BLaER1 (cell line): ENCODE data around the gene FTO.

Experiments
- H3K27ac ChIP-seq: shearing (Covaris generic); formaldehyde crosslinking; 2 replicates; pipeline ENCODE4 v1.8.1; 2022
- H3K27me3 ChIP-seq: shearing (Covaris generic); formaldehyde crosslinking; 2 replicates; pipeline ENCODE4 v1.8.1; 2022
- H3K36me3 ChIP-seq: shearing (Covaris generic); formaldehyde crosslinking; 2 replicates; pipeline ENCODE4 v1.8.1; 2022
- H3K4me1 ChIP-seq: shearing (Covaris generic); formaldehyde crosslinking; 2 replicates; pipeline ENCODE4 v1.8.1; 2022
- H3K4me2 ChIP-seq: shearing (Covaris generic); formaldehyde crosslinking; 2 replicates; pipeline ENCODE4 v1.8.1; 2022
- H3K4me3 ChIP-seq: shearing (Covaris generic); formaldehyde crosslinking; 2 replicates; pipeline ENCODE4 v1.8.1; 2022
- H3K9ac ChIP-seq: shearing (Covaris generic); formaldehyde crosslinking; 2 replicates; pipeline ENCODE4 v1.8.1; 2022
- H3K9me3 ChIP-seq: shearing (Covaris generic); formaldehyde crosslinking; 2 replicates; pipeline ENCODE4 v1.8.1; 2022
- H4K20me1 ChIP-seq: shearing (Covaris generic); formaldehyde crosslinking; 2 replicates; pipeline ENCODE4 v1.8.1; 2022
- Cebpa-rat ChIP-seq: shearing (Covaris generic); IDR thresholded peaks from 2 replicates; pipeline ENCODE4 v1.8.1; 2022

The FTO gene

DNA sequence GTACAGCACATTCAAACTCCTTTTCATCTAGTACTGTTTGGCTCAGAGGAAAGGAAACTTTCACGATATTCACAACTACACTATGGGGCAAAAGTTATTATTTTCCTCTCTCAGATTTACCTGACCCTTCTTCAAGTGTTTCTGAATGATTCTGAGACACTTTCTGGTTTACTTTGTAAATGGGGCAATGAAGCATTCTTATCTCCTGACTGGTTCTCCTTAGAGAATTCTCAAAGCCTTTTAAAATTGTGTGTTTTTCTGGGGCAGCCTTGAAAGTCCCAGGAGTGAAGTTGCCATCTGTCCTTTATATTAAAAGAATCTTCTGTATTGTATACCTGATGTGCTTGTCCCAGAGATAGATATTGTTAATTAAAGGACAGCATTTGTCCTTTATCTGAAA is 264.9 kb downstream of the FTO start:
- Histone ChIP-seq H3K36me3 (no peaks in the 10 kb centered on the region), H3K9me3 (no peaks in the 10 kb centered on the region), H3K4me1 (peaks cover 14% of the 10 kb centered on the region), H4K20me1 (no peaks in the 10 kb centered on the region), H3K27ac (no peak overlapping the region), H3K27me3 (no peaks in the 10 kb centered on the region), H3K4me2 (no peak overlapping the region), H3K9ac (no peak overlapping the region), H3K4me3 (no peak overlapping the region)
- TF ChIP-seq Cebpa-rat, result no peak

DNA sequence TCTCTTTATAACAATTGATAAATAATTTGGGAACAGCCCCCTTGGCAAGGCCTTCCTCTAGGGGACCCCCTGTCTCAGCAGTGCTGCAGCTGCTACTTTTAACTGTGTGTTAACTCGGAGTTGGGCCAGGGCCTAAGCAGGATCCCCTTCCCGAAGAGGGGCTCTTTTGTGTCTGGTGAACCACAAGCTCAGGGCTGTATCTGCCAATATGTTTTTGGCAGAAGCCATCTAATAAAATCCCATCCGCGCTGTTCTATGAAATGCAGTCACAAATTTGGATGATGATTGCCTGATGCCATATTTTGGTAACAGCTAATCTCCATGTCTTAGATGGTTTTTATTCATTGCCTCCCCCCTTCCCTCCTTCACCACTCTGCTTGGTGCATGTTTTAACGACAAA is 267.7 kb downstream of the FTO start:
- H4K20me1 ChIP-seq, result no peaks in the 10 kb centered on the region

DNA sequence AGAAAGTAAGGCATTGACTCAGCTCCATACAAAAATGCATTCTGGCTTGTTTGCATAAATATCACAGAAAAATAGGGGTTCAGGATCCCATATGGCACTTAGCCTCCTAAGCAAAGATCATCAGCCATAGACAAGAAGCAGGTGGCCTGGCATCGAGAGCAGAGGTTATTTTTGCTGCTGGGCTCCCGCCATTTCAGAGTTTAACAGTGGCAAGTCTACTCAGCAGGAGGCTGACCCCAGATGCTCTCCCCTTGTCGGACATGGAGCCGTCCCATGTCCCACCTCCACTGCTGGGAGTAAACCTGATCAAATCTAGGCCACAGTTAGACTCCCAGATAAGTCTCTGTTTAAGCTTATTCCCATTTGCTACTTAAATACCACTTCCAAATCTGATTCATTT is 269.1 kb downstream of the FTO start:
- H3K4me3 ChIP-seq, result no peak overlapping the region
- H3K27ac ChIP-seq, result no peak overlapping the region
- H3K27me3 ChIP-seq, result no peaks in the 10 kb centered on the region
- H4K20me1 ChIP-seq, result no peaks in the 10 kb centered on the region
- H3K4me1 ChIP-seq, result peaks cover 14% of the 10 kb centered on the region
- H3K9ac ChIP-seq, result no peak overlapping the region
- H3K4me2 ChIP-seq, result no peak overlapping the region
- no peaks in the 10 kb centered on the region for H3K36me3 ChIP-seq
- no peaks in the 10 kb centered on the region for H3K9me3 ChIP-seq
- TF ChIP-seq Cebpa-rat, result no peak

More for the DNA sequence above, 267.7 kb downstream of the FTO start:
- Histone ChIP-seq H3K9me3 (no peaks in the 10 kb centered on the region), H3K4me1 (peaks cover 14% of the 10 kb centered on the region), H3K4me3 (no peak overlapping the region), H3K4me2 (no peak overlapping the region), H3K27me3 (no peaks in the 10 kb centered on the region), H3K36me3 (no peaks in the 10 kb centered on the region), H3K27ac (no peak overlapping the region), H3K9ac (no peak overlapping the region)
- no peak for TF ChIP-seq Cebpa-rat

GRCh38 chr16:53974484-53975080 is 270.6 kb downstream of the FTO start:
- no peaks in the 10 kb centered on the region for H3K27me3 ChIP-seq
- TF ChIP-seq Cebpa-rat, result peak; percentile 15; the same call in 1 of the 2 replicates
- H3K36me3 ChIP-seq, result no peaks in the 10 kb centered on the region
- no peak overlapping the region for H3K4me3 ChIP-seq
- H3K9me3 ChIP-seq, result no peaks in the 10 kb centered on the region
- H3K4me2 ChIP-seq, result no peak overlapping the region
- no peaks in the 10 kb centered on the region for H4K20me1 ChIP-seq
- H3K9ac ChIP-seq, result no peak overlapping the region
- H3K27ac ChIP-seq, result no peak overlapping the region
- 0 out of 2 replicates have a peak, but pooled peaks cover under 1% of the 10 kb centered on the region for H3K4me1 ChIP-seq

- H3K4me2 ChIP-seq, result no peak overlapping the region
- H3K9ac ChIP-seq, result no peak overlapping the region
- no peaks in the 10 kb centered on the region for H3K27me3 ChIP-seq
- no peak for TF ChIP-seq Cebpa-rat
- H3K36me3 ChIP-seq, result no peaks in the 10 kb centered on the region
- H3K4me3 ChIP-seq, result no peak overlapping the region
- no peak overlapping the region for H3K27ac ChIP-seq
- H3K4me1 ChIP-seq, result no peaks in the 10 kb centered on the region
- H3K9me3 ChIP-seq, result peaks cover 6% of the 10 kb centered on the region; the same call in 1 of the 2 replicates
- no peaks in the 10 kb centered on the region for H4K20me1 ChIP-seq
These were observed 276.7 kb downstream of the FTO start for GRCh38 chr16:53980675-53981074.

- Histone ChIP-seq H3K9ac (no peak overlapping the region), H3K36me3 (no peaks in the 10 kb centered on the region), H3K27me3 (no peaks in the 10 kb centered on the region), H3K4me3 (no peak overlapping the region), H3K4me1 (no peaks in the 10 kb centered on the region), H3K27ac (no peak overlapping the region), H4K20me1 (no peaks in the 10 kb centered on the region), H3K4me2 (no peak overlapping the region), H3K9me3 (peaks cover 6% of the 10 kb centered on the region; the same call in 1 of the 2 replicates)
- no peak for TF ChIP-seq Cebpa-rat
These were observed 278.7 kb downstream of the FTO start for GRCh38 chr16:53982631-53983042.

DNA sequence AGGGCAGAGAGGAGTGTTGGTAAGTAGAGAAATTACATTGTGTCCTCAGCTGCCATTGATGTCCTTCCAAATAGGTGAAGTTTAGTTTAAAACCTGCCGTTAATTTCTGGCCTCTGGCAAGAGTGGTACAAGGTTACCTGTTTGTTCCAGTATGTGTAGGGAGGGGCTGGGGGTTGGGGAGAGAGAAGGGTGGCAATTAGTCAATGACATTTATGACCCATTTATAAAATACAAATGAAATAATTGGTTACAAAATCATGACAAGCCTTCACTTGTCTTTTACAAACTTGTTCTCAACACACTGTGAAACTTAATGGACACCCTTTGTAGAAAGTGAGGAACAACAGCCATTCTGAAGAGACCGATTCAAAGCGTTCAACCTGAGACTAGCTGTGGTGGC is 281.0 kb downstream of the FTO start:
- Histone ChIP-seq H3K36me3 (no peaks in the 10 kb centered on the region), H3K4me1 (no peaks in the 10 kb centered on the region), H3K4me3 (no peak overlapping the region), H3K27ac (no peak overlapping the region), H3K9ac (no peak overlapping the region), H3K4me2 (no peak overlapping the region), H3K27me3 (no peaks in the 10 kb centered on the region), H4K20me1 (no peaks in the 10 kb centered on the region), H3K9me3 (peaks cover 6% of the 10 kb centered on the region; the same call in 1 of the 2 replicates)
- no peak for TF ChIP-seq Cebpa-rat

DNA sequence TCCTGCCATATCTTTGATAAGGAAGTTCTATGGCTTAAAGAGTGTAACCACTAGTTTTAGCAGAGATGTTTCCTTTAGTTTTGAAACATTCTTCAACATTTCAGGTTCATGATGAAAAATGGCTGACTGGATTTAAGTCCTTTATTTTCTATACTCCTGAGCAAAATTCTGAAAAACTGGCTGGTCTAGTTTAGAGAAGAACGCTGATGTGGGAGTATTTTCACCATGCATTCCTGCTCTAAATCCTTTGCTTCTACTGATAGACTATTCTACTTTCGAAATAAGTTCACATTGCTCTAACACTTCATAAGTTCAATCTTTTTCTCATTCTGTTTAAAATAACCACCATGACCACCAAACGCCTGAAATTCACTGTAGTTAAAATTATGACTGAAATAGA is 281.9 kb downstream of the FTO start:
- Histone ChIP-seq H4K20me1 (no peaks in the 10 kb centered on the region), H3K9me3 (peaks cover 6% of the 10 kb centered on the region; the same call in 1 of the 2 replicates), H3K4me3 (no peak overlapping the region), H3K9ac (no peak overlapping the region), H3K4me1 (no peaks in the 10 kb centered on the region), H3K27me3 (no peaks in the 10 kb centered on the region), H3K36me3 (no peaks in the 10 kb centered on the region), H3K27ac (no peak overlapping the region), H3K4me2 (no peak overlapping the region)
- TF ChIP-seq Cebpa-rat, result no peak

DNA sequence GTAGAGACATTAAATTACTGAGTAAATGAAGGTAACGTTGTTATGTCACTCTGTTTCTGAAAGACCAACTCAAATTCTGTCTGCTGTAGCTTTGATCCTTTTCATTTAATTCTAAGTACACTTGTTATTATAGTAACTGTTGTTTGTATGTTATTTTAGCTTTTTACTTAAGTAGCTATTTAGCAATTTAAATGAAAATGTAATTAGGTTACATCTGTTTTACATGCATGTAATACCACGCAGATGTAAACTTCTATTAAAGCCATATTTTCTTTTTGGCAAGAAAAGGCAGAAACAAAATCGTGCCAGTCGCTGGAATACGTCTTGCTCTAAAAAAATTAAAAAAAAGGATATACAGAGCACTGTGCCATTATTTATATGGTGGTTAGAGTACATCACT is 282.8 kb downstream of the FTO start:
- no peak for TF ChIP-seq Cebpa-rat
- no peaks in the 10 kb centered on the region for H3K36me3 ChIP-seq
- H3K9ac ChIP-seq, result no peak overlapping the region
- no peaks in the 10 kb centered on the region for H3K9me3 ChIP-seq
- no peaks in the 10 kb centered on the region for H4K20me1 ChIP-seq
- no peak overlapping the region for H3K4me3 ChIP-seq
- no peaks in the 10 kb centered on the region for H3K27me3 ChIP-seq
- no peak overlapping the region for H3K4me2 ChIP-seq
- H3K27ac ChIP-seq, result no peak overlapping the region
- peaks cover 5% of the 10 kb centered on the region for H3K4me1 ChIP-seq

DNA sequence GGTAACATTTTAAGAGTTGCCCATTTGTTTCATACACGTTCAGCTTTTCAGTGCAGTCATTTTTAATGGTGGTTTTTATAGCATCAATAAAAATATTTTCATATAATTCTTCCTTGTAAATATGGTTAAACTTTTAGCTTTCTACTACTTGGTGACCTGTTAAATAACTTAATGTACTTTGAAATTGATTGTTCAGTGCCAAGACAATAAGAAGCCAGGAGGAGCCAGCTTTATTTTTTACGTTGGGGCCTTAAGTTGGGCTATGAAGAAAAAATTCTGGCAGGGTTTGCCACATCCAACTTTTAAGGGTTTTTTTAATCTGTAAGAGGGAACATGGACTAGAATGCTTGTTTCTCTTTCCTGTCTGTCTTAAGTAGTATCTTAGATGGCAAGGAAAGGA is 284.2 kb downstream of the FTO start:
- Histone ChIP-seq H3K36me3 (no peaks in the 10 kb centered on the region), H3K4me1 (peaks cover 10% of the 10 kb centered on the region), H3K9ac (no peak overlapping the region), H3K27me3 (no peaks in the 10 kb centered on the region), H4K20me1 (no peaks in the 10 kb centered on the region), H3K27ac (no peak overlapping the region), H3K9me3 (no peaks in the 10 kb centered on the region), H3K4me3 (no peak overlapping the region), H3K4me2 (no peak overlapping the region)
- TF ChIP-seq Cebpa-rat, result no peak

DNA sequence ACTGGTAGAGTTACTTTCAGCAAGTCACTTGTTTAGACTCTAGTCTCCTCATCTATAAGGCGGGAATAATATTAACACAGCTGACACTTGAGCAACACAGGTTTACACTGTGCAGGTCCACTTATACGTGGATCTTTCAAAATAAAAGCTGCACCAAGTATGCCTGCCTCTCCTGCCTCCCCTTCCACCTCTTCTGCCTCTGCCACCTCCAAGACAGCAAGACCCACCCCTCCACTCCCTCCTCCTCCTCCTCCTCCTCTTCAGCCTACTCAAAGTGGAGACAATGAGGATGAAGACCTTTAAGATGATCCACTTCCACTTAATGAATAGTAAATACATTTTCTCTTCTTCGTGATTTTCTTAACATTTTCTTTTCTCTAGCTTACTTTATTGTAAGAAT is 285.6 kb downstream of the FTO start:
- Histone ChIP-seq H3K9ac (no peak overlapping the region), H3K9me3 (no peaks in the 10 kb centered on the region), H3K27me3 (no peaks in the 10 kb centered on the region), H3K27ac (no peak overlapping the region), H3K4me2 (no peak overlapping the region), H3K4me3 (no peak overlapping the region), H3K36me3 (no peaks in the 10 kb centered on the region), H3K4me1 (peaks cover 10% of the 10 kb centered on the region), H4K20me1 (no peaks in the 10 kb centered on the region)
- TF ChIP-seq Cebpa-rat, result no peak
